OCI-M1 (cell line): ENCODE data around the gene GREB1.

ENCODE experiments used
- DNase-seq: peaks from one replicate; lab custom pipeline; 2025; lab: John Stamatoyannopoulos, UW

Gene GREB1, protein sequence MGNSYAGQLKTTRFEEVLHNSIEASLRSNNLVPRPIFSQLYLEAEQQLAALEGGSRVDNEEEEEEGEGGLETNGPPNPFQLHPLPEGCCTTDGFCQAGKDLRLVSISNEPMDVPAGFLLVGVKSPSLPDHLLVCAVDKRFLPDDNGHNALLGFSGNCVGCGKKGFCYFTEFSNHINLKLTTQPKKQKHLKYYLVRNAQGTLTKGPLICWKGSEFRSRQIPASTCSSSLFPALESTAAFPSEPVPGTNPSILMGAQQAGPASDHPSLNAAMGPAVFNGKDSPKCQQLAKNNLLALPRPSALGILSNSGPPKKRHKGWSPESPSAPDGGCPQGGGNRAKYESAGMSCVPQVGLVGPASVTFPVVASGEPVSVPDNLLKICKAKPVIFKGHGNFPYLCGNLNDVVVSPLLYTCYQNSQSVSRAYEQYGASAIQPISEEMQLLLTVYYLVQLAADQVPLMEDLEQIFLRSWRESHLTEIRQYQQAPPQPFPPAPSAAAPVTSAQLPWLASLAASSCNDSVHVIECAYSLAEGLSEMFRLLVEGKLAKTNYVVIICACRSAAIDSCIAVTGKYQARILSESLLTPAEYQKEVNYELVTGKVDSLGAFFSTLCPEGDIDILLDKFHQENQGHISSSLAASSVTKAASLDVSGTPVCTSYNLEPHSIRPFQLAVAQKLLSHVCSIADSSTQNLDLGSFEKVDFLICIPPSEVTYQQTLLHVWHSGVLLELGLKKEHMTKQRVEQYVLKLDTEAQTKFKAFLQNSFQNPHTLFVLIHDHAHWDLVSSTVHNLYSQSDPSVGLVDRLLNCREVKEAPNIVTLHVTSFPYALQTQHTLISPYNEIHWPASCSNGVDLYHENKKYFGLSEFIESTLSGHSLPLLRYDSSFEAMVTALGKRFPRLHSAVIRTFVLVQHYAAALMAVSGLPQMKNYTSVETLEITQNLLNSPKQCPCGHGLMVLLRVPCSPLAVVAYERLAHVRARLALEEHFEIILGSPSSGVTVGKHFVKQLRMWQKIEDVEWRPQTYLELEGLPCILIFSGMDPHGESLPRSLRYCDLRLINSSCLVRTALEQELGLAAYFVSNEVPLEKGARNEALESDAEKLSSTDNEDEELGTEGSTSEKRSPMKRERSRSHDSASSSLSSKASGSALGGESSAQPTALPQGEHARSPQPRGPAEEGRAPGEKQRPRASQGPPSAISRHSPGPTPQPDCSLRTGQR (N-terminal part only)

DNA sequence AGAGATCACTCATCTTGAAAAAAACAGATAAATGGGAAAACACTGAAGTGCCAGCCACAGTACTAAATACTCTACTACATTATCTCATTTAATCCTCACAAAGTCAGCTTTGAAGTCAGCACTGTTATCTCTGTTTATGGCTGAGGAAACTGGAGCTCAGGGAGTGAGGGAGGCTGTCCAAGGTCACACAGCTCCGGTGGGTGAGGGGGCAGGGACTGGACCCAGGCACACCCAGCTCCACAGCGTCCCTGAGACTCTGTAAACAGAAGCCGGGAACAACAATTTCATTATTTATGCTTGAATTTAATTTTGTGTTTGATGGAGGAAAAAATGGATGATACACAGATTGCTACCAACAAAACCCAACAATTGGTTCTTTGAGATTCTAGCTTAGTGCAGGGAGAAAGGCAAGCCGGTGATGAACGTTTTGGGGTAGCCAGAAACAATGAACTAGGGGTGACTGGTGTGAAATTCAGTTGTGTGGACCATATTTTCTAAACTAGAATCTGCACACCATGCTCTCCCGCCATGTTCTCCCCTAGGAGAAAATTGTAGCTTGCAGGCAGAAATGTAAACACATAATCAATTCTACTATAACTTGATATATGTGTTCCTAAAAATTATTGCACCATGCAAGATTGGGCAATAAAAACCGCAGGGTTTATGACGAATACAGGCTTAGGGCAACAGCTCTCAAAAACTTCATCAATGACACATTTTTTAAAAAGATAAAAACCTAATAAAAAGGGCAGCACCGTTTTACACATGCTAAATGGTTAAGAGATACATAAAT, at the start of gene GREB1:
GREB1 (plus strand) TSS at position 768 of the 793 bp plus-strand sequence. CDS start 22,570 bp downstream, outside the sequence.
- peak; percentile 67 for DNase-seq

DNA sequence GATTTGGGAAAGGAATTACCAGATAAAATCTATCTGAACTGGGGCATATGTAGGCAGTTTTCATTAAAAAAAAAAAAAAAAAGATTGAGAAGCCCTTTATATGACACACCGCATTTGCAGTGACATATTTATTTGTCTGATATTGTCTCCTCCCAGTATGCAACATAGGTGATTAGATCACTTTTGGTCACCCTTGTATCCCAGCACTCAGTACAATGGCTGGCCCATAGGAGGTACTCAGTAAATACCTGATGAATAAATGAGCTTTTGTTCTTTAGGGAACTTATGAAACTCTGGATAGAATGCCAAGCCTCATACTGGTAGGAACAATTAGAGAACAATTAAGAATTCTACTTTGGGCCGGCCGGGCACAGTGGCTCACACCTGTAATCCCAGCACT, 45.0 kb upstream of the GREB1 start:
- DNase-seq: no peak

DNA sequence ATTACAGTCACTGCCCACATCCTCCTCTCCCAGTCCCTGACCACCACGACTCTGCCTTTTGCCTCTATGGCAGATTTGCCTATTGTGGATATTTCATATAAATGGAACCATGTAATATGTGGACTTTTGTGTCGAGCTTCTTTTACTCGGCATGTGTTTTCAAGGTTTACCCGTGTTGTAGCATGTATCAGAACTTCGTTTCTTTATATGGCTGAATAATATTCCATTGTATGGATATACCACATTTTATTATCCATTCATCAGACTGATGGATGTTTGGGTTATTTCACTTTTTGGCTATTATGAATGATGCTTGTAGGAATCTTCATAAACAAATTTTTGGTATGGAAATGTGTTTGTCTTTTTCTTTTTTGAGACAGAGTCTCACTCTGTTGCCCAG, 43.7 kb upstream of the GREB1 start:
- no peak for DNase-seq

DNA sequence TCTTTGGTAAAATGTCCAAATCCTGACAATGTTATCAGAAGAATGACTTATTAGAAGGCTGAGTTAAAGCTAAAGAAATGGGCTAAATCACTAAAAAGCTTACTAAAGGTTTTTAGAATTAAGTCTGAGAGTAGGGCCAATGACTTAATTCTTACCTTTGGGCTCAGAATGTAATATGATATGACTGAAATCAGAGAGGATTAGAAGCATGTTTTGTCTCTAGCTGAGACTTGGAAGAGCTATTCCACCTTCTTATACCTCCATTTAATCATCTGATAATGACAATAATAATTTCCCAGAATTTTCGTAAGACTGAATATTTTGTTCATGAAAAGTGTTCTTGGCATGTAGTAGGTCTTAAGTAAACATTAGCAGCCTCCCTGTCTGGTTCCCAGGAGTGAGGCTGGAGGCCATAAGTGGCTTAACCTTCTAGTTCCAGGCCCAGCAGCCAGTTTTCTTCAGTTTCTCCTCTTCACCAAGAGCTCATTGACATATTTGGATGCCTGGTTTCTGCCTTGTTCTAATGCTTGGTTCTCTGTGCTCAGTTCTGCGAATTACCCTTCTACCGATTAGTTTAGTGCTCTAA, 42.4 kb upstream of the GREB1 start:
- no peak for DNase-seq

DNA sequence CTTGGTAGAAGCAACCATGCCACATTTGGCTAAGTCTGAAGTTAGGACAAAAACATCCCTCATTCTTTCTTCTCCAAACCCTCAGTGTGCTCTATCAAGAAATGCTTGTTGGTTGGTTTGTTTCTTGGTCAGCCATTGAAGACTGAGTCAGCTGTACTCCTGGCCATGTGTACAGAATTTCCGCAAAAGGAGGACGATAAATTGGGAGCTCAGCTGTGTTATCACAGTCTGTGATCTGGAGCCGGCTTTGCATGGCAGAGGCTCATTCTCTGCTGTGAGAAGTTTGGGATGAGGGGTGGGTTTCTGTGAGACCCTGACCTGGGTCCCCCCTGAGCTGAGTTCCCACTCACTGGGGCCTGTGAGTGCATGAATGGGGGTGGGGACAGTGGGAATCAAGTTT, 41.6 kb upstream of the GREB1 start:
- no peak for DNase-seq

DNA sequence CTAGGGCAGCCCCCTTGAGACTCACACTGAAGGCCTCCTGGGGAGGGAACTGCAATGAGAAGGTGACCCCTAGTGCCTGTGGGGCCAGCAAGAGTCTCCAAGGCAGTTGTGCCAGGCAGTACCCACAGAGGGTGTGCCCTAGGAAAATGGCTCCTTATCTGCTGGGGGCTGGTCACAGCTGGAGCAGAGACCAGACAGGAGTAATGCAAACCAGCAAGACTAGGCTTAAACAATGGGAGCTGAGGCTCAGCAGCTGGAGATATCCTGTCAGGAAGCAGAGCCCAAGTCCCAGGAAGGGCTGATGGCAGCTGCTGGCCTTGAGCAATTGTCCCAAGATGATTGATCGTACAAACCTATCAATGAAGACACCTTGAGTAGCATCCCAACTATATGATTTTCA, 41.1 kb upstream of the GREB1 start:
- no peak for DNase-seq

DNA sequence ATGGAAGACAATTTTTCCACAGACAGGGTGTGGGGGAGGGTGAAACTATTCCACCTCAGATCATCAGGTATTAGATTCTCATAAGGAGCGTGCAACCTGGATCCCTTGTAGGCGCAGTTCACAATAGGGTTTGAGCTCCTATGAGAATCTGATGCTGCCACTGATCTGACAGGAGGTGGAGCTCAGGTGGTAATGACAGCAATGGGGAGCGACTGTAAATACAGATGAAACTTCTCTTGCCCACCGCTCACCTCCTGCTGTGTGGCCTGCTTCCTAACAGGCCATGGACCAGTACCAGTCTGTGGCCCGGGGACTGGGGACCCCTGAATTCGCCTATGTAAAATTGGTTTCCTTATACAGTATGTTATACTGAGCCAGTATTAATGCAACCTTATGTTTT, 40.6 kb upstream of the GREB1 start:
- no peak for DNase-seq

DNA sequence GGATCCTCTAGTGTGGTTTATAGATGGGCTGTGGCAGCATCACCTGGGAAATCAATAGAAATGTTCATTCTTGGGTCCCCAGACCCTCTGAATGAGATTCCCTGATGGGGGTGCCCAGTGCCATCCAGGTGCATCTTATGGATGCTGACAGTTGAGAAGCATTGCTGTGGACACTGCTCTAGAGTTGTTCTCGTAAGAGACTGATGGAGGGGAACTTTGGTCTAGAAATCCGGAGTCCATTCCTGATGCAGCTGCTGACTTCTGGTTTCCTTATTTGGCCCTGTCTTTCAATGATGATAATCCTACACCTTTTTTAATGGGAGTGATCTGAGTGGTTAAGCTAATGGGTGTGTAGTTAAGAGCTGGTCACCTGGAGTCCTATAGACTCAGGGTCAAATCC, 39.5 kb upstream of the GREB1 start:
- no peak for DNase-seq

DNA sequence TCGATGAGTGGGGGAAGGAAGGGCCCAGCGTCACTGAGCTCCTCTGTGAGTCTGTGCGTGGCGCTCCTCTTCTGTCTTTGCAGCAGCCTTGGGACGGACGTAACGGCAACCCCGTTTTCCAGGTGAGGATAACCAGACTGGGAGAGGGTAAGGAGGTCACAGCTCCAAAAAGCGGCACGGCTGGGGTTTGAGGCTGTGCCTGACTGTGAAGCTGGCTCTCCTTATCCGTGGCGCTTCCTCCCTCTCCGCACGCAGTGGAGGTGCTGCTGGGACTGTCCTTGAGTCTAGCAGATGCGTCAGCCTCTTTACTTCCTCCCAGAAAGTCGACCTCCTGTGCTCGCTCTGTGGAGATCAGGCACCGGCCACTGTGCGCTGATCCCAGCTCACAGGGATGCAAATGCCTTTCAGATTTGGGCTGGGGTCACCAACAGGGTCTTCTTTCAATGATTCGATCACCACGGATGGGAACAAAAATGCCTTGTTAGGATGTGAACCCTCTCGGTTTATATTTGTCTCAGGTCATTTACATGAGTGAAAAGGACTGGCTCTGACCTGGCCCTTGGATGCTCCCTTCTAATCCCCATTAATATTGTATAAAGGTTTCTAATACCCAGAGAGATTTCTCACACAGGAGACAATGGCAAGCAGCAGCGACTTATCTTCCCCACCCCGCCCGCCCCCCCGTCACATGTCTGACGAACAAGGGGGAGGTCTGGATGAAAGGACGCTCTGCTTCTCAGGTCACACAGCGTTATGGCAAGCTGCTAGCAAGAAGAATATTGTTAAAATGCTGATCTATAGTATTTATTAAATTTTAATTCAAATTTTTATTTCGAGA, 37.8 kb upstream of the GREB1 start:
- no peak for DNase-seq

DNA sequence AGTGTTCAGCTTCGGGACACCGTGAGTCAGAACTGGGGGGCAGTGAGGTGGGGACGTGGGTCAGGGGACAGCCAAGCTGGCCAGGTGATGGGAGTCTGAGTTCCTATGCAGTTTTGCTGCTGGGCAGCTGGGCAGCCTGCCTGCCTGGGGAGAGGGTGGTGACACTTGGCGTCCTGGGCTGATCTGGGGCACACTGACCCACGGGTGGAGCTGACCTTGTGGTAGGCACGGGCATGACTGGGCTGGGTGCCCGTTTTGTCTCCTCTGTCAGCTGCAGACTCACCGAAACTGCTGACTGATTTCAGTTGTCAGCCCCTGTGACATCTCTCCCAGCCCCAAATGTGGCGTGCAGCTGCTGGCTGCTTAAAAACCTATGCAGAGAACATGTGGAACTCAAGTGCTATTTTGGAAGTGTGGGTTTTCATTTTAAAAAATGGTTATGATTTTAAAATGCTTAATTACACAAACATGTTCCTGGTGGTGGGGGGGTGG, 35.3 kb upstream of the GREB1 start:
- peak; percentile 72 for DNase-seq

DNA sequence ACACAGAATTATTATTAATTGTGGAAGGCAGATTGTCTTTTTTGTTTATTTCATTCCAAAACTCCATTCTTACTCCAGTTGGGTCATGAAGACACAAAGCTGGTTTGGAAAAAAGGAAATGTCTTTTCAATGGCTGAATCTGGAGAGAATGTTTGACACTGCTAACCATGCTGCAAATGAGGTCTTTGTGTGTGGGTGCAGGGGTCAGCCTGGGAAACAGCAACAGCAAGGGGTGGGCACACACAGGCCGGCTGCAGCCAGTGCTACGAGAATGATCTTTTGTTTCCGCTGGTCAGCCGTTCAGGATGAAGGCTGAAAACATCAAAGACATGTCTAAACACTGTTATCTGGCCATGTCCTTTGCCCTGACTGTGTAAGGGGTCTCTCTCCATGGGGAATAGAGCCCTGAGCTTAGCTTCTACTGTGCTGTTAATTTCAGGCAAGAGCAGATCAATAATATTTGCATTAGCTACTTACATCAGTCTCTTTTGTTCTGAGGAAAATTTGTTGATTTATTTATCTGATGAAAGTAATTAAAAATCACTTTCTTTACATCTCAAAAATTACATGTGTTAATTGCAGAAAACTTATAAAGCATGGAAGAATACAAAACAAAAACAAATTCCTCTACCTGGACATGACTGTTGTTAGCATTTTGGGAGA, 34.6 kb upstream of the GREB1 start:
- peak; percentile 42 for DNase-seq

DNA sequence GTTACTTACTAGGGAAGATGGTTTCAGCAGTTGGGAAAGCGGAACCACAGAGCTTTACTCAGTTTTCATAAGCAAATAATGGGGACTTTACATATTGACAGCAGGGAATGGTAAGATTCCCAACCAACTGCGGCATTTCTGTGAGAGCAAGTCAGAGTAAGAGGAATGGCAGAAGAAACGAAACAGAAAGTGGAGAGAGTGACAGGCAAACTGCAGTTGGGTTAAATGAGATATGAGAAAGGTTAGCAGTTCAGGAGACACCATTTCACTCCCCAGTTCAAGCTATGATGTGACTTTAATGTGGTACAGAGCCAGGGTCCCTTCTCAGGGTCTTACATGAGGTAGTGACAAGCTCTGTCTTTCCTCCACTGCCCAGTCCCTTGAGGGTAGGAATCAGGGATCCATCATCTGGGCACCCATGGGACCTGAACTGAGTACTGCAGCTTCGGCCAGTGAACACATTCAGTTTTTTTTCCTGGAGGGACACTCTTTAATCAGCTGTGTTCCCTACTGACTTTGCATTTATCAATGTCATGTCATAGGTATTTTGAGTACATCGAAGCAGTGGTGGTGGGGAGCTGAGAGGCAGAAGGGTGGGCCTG, 33.0 kb upstream of the GREB1 start:
- DNase-seq: peak; percentile 84

DNA sequence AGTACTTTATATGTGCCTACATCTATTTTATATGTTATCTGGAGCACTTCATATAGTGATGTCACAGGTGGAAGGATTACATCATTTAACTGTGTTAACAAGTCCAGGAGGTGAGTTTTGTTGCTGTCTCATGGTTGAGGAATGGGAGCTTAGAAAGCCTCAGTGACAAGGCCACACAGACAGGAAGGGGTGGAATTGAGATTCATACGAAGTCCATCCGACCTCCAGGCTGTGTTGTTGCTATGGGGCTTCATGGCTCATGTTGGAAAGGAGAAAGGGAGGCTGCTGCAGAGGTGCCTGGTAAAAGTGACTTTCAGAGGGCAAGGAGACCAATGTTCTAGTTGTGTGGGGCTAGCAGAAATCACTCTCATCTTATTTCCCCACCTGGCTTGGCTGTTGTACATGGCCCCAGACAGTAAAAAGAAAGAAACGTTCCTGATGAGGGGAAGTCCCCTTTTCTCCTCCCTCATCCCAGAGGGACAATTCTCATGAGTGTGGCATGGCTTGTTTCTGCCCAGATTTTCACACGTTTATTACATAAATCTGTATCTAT, 31.0 kb upstream of the GREB1 start:
- DNase-seq: peak; percentile 70

DNA sequence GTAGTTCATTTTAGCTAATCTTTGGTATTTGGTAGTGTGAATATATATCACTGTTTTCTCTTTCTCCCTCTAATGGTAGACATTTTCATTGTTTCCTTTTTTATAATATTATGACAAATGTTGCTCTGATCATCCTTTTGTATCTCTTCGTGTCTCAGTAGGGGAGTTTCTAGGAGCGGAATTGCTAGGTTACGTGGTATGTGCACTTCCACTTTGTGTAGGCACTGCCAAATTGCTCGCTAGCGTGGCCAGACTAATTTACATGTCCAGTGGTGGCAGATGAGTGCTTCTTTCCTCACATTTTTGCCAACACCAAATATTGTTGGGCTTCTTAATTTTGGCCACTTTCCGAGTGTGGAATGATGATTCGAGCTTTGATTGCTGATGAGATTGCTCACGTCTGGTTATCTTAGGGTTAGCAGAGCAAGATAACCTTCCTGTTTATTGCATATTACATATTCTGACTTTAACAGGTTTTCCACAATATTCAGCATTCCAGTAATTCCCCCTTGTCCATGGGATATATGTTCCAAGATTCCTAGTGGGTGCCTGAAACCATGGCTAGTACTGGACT, 30.4 kb upstream of the GREB1 start:
- DNase-seq: no peak

DNA sequence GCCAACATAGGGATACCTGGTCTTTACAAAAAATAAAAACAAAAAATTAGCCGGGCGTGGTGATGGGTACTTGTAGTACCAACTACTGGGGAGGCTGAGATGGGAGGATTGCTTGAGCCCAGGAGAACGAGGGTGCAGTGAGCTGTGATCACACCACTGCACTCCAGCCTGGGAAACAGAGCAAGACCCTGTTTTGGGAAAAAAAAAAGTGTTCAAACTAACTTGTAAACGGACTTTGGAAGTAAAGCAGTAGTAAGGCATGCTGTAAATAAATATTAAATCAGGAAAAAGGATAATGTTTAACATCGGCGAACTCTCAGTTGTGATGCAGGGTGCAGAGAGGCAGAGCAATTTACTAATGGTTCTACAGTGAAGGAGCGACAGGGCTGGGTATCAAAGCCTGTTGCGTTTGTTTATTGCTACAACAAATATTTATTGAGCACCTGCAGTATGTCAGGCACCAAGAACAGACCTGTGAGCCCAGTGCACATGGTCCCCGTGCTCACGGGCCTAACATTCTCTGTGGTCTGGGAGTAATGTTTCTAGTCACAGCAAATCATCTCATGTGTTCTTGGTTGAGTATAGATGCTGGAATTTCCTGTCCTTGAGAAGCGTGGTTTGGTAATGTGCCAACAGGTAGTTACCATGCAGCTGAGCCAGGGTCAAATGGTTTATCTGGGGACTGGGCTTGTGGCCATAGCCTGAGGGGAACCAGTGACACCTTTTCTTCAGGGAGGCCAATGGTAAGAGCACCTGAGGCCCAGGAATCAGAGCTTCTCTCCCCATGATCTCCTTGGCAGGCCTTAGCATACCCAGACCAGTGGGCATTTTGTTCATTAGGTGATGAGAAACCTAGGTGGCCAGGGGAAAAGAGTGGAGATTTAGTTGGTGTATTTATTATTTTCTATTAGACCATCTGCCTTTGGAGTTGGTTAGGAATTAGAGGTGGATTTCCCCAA, 27.9 kb upstream of the GREB1 start:
- DNase-seq: no peak

DNA sequence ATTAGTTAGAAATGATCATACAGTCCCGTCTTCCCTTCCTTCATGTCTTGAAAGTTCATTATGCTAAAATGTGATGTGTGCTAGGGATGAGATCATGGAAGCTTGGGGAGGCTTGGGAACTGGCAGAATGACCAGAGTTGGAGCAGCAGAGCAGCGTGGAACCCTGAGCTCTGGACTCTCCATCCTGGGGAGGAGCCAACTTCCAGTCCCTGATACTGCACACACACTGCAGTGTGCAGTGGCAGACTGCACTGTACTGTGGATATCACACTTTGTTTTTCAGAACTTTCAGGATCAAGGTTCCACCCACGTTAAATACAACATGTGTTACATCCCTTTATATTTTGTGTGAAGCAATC, 27.3 kb upstream of the GREB1 start:
- DNase-seq: no peak

DNA sequence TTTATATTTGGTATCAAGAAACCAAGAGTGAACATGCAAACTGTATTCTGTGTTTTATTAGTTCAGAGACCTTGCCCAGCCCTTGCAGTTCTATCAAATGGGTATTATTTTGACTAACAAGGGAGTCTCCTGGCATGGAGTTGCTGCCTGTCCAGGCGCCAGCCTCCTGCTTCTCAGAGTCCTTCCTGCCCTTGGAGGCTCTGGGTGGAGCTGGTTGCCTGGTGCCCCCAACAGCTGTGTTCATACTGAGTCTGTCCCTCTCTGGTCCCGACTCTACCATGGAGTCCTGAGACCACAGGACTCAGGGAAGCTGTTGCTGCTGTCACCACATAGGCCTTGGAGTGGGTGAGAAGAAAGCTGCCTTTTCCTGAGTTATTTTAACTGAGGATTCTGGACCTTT, 26.3 kb upstream of the GREB1 start:
- DNase-seq: no peak
